HCT116 (cell line): ENCODE measurements around the gene IQCN.

Experiments
- CEBPB ChIP-seq: IDR thresholded peaks from 2 replicates; pipeline ENCODE4 v1.6.1; 2012; ENCODE audit warnings: low read depth
- CTCF ChIP-seq, 3 experiments: fragments of 200-600 bp in 1 of 3; sonication (generic) in 1 of 3; IDR thresholded peaks in 2 of 3; conservative IDR thresholded peaks in 1 of 3; 2 replicates each; pipeline ENCODE4 v1.5.1; 2012 to 2017; ENCODE audit warnings: low read depth in 2 of 3, low read length in 2 of 3, antibody characterized with exemption in 1 of 3, borderline replicate concordance in 1 of 3, control low read depth in 1 of 3, mild to moderate bottlenecking in 1 of 3, mixed read lengths in 1 of 3, mixed run types in 1 of 3, moderate library complexity in 1 of 3; ENCODE audit not compliant: insufficient read depth in 1 of 3
- EZH2 ChIP-seq: fragments of 200-600 bp; sonication (generic); IDR thresholded peaks from 2 replicates; pipeline ENCODE4 v1.6.1; 2017; ENCODE audit warnings: antibody characterized with exemption, mixed run types
- EZH2phosphoT487 ChIP-seq: fragments of 200-600 bp; IDR thresholded peaks from 2 replicates; pipeline ENCODE4 v1.6.1; 2018; ENCODE audit warnings: antibody characterized with exemption, borderline replicate concordance
- MAX ChIP-seq: IDR thresholded peaks from 2 replicates; pipeline ENCODE4 v1.6.1; 2012
- POLR2A ChIP-seq: IDR thresholded peaks from 2 replicates; pipeline ENCODE4 v1.7.0; 2011; ENCODE audit warnings: borderline replicate concordance; ENCODE audit not compliant: insufficient read depth, insufficient read length; ENCODE audit errors: extremely low read depth
- POLR2AphosphoS5 ChIP-seq: IDR thresholded peaks from 2 replicates; pipeline ENCODE4 v1.6.1; 2011; ENCODE audit warnings: mild to moderate bottlenecking, low read depth, low read length, moderate library complexity
- YY1 ChIP-seq: IDR thresholded peaks from 2 replicates; pipeline ENCODE4 v1.6.1; 2011; ENCODE audit warnings: low read length, low read depth, moderate library complexity, mild to moderate bottlenecking; ENCODE audit not compliant: insufficient replicate concordance; ENCODE audit errors: extremely low read depth
- ZBTB33 ChIP-seq: IDR thresholded peaks from 2 replicates; pipeline ENCODE4 v1.6.1; 2011; ENCODE audit warnings: mild to moderate bottlenecking, low read length, moderate library complexity; ENCODE audit not compliant: insufficient replicate concordance; ENCODE audit errors: extremely low read depth
- ZFX ChIP-seq: fragments of 450-650 bp; IDR thresholded peaks from 2 replicates; pipeline ENCODE4 v1.6.1; 2017
- TF ChIP-seq, protein P1 (sequence below): IDR thresholded peaks from 2 replicates; pipeline ENCODE4 v1.6.1; 2012
- TF ChIP-seq, protein P2 (sequence below): IDR thresholded peaks from 2 replicates; pipeline ENCODE4 v1.6.1; 2012; ENCODE audit warnings: low read depth

GRCh38 chr19:18232540-18233223 lies 41.6 kb downstream of the IQCN start:
- TF ChIP-seq, protein P1, sequence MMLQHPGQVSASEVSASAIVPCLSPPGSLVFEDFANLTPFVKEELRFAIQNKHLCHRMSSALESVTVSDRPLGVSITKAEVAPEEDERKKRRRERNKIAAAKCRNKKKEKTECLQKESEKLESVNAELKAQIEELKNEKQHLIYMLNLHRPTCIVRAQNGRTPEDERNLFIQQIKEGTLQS = no peak
- no peak for TF ChIP-seq CTCF (IDR thresholded peaks at IDR 0.05 in 2 of 3, conservative IDR thresholded peaks at IDR 0.05 in 1 of 3; ENCODE audit: borderline replicate concordance in 1 of 3, insufficient read depth in 1 of 3, low read depth in 2 of 3, low read length in 2 of 3)
- TF ChIP-seq POLR2AphosphoS5 = no peak
- TF ChIP-seq, protein P2, sequence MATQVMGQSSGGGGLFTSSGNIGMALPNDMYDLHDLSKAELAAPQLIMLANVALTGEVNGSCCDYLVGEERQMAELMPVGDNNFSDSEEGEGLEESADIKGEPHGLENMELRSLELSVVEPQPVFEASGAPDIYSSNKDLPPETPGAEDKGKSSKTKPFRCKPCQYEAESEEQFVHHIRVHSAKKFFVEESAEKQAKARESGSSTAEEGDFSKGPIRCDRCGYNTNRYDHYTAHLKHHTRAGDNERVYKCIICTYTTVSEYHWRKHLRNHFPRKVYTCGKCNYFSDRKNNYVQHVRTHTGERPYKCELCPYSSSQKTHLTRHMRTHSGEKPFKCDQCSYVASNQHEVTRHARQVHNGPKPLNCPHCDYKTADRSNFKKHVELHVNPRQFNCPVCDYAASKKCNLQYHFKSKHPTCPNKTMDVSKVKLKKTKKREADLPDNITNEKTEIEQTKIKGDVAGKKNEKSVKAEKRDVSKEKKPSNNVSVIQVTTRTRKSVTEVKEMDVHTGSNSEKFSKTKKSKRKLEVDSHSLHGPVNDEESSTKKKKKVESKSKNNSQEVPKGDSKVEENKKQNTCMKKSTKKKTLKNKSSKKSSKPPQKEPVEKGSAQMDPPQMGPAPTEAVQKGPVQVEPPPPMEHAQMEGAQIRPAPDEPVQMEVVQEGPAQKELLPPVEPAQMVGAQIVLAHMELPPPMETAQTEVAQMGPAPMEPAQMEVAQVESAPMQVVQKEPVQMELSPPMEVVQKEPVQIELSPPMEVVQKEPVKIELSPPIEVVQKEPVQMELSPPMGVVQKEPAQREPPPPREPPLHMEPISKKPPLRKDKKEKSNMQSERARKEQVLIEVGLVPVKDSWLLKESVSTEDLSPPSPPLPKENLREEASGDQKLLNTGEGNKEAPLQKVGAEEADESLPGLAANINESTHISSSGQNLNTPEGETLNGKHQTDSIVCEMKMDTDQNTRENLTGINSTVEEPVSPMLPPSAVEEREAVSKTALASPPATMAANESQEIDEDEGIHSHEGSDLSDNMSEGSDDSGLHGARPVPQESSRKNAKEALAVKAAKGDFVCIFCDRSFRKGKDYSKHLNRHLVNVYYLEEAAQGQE = no peak
- no peak for TF ChIP-seq YY1
- TF ChIP-seq POLR2A = no peak
- TF ChIP-seq ZBTB33 = no peak
- TF ChIP-seq EZH2 = no peak
- TF ChIP-seq ZFX = no peak
- TF ChIP-seq EZH2phosphoT487 = no peak
- no peak for TF ChIP-seq CEBPB
- TF ChIP-seq MAX = no peak
